ENCODE results near the gene VSTM4.

Gene VSTM4

GRCh38 chr10:49115015-49115795 is at the start of gene VSTM4:
Gene VSTM4 (minus strand): TSS chr10:49115522. CDS start chr10:49115485, 37 bp downstream.
- DNase-seq (ENCODE audit: low read depth), result no peak
- no peak within 1 kb of the TSS for H3K4me3 ChIP-seq (ENCODE audit: low read depth, low read length)
- no peak for TF ChIP-seq CTCF (IDR thresholded peaks at IDR 0.05; ENCODE audit: low read depth, low read length, missing control alignments)

GRCh38 chr10:49164559-49165188 is 49.4 kb upstream of the VSTM4 start:
- no peak overlapping the region for H3K4me3 ChIP-seq (ENCODE audit: low read depth, low read length)
- peak; percentile 44 for DNase-seq (ENCODE audit: low read depth)
- TF ChIP-seq CTCF (IDR thresholded peaks at IDR 0.05; ENCODE audit: low read depth, low read length, missing control alignments), result peak; percentile 95

GRCh38 chr10:49163741-49164140 is 48.4 kb upstream of the VSTM4 start:
- no peak for TF ChIP-seq CTCF (IDR thresholded peaks at IDR 0.05; ENCODE audit: low read depth, low read length, missing control alignments)
- no peak overlapping the region for H3K4me3 ChIP-seq (ENCODE audit: low read depth, low read length)
- no peak for DNase-seq (ENCODE audit: low read depth)

- no peak overlapping the region for H3K4me3 ChIP-seq (ENCODE audit: low read depth, low read length)
- DNase-seq (ENCODE audit: low read depth), result no peak
- no peak for TF ChIP-seq CTCF (IDR thresholded peaks at IDR 0.05; ENCODE audit: low read depth, low read length, missing control alignments)
Measured at GRCh38 chr10:49162761-49163310, 47.5 kb upstream of the VSTM4 start.

GRCh38 chr10:49162063-49162462 is 46.7 kb upstream of the VSTM4 start:
- H3K4me3 ChIP-seq (ENCODE audit: low read depth, low read length), result no peak overlapping the region
- DNase-seq (ENCODE audit: low read depth), result no peak
- TF ChIP-seq CTCF (IDR thresholded peaks at IDR 0.05; ENCODE audit: low read depth, low read length, missing control alignments), result no peak

- no peak for DNase-seq (ENCODE audit: low read depth)
- H3K4me3 ChIP-seq (ENCODE audit: low read depth, low read length), result no peak overlapping the region
- peak; percentile 15 for TF ChIP-seq CTCF (IDR thresholded peaks at IDR 0.05; ENCODE audit: low read depth, low read length, missing control alignments)
Measured at GRCh38 chr10:49161411-49161997, 46.2 kb upstream of the VSTM4 start.
